Body of pancreas (tissue), 4 donors: ENCODE data around the gene S100A7. TPM values are rescaled to one million over a fixed set of nuclear protein-coding genes. Genes with fewer than 3 reads are reported as not detected.
"Not testable (repeated sequence)": the region's sequence is repeated elsewhere in the genome, so short reads cannot be mapped to it uniquely, and the experiment has no call there.

Source experiments
- ATAC-seq: fragments of 150-250 bp; one replicate; pipeline ENCODE4 v1.9.1; 2016
- DNase-seq, 4 donors: peaks; one replicate each; pipeline ENCODE4 v3.0.0-alpha.2; 2019
- H3K27ac ChIP-seq, 4 donors: fragments of 200-600 bp; sonication (generic); 1 replicate in 3 of 4; 2 replicates in 1 of 4; pipeline versions ENCODE4 v1.5.1 to v1.6.1; 2016 to 2019; ENCODE audit warnings: mild to moderate bottlenecking in 1 of 4, mixed read lengths in 1 of 4, moderate library complexity in 1 of 4
- H3K27me3 ChIP-seq, 2 donors: fragments of 200-600 bp; sonication (generic); one replicate each; pipeline ENCODE4 v1.6.0; 2016; ENCODE audit warnings: mild to moderate bottlenecking in 1 of 2
- H3K36me3 ChIP-seq, 2 donors: fragments of 200-600 bp; sonication (generic); replicated peaks in 1 of 2; 2 replicates each; pipeline ENCODE4 v1.5.1; 2016; ENCODE audit warnings: low read depth in 2 of 2; ENCODE audit not compliant: insufficient read depth in 1 of 2
- H3K4me1 ChIP-seq: fragments of 200-600 bp; sonication (generic); one replicate; pipeline ENCODE4 v1.6.0; 2016
- H3K4me3 ChIP-seq, 2 donors: fragments of 200-600 bp; sonication (generic); 1 replicate in 1 of 2; 2 replicates in 1 of 2; pipeline ENCODE4 v1.5.1; 2016 to 2019
- H3K9me3 ChIP-seq, 3 donors: fragments of 200-600 bp; sonication (generic); 1 replicate in 2 of 3; 2 replicates in 1 of 3; pipeline ENCODE4 v1.5.1; 2016
- CTCF ChIP-seq, 7 experiments: fragments of 450-650 bp in 4 of 7; fragments of 200-600 bp in 3 of 7; sonication (generic) in 3 of 7; IDR thresholded peaks; one replicate each; pipeline ENCODE4 v1.5.1; 2016 to 2019; ENCODE audit warnings: antibody characterized with exemption in 7 of 7
- POLR2A ChIP-seq, 3 donors: fragments of 450-650 bp; IDR thresholded peaks; one replicate each; pipeline ENCODE4 v1.6.1; 2016; ENCODE audit warnings: antibody characterized with exemption in 3 of 3, mild to moderate bottlenecking in 2 of 3
- WGBS, 2 donors: methylation state at CpG; one replicate each; pipeline ENCODE4 v1.1.5; 2017; 5-methylcytosine and 5-hydroxymethylcytosine counted together
- intact Hi-C: fragments of 100-400 bp; cut with DNase I; formaldehyde crosslinking; loops from one replicate; pipeline ENCODE4 v1.15.1; 2023
- total RNA-seq, 2 donors: library from RNA; depleted of rRNA; stranded (reverse); fragments of >200 nt; gene quantifications; one replicate each; pipeline ENCODE4 v1.1.0, GENCODE V29; 2016

S100A7 gene
- total RNA-seq, 2 donors from 2014 or later = not detected

- Histone ChIP-seq H3K36me3 (no peaks in the 10 kb centered on the region), H3K4me1 (no peaks in the 10 kb centered on the region), H3K27me3 (no peaks in the 10 kb centered on the region), H3K27ac (no peak overlapping the region), H3K4me3 (no peak overlapping the region), H3K9me3 (no peaks in the 10 kb centered on the region)
- intact Hi-C loops = no loop called here
- DNase-seq (no peak), ATAC-seq (no peak)
- TF ChIP-seq POLR2A (IDR thresholded peaks at IDR 0.05) = no peak
- TF ChIP-seq CTCF (IDR thresholded peaks at IDR 0.05) = no peak
- 36 to 54% methylated on average over 8 to 12 of the region's 12 CpGs for WGBS, 2 donors
Measured at GRCh38 chr1:153417136-153417888, 43.1 kb downstream of the S100A7 start.

GRCh38 chr1:153415850-153416570 is 44.4 kb downstream of the S100A7 start, which contains the start of gene S100A7A:
Gene S100A7A (plus strand): TSS chr1:153416520. CDS start chr1:153418083, 1,563 bp downstream.
- no peaks in the 10 kb centered on the region for H3K9me3 ChIP-seq
- TF ChIP-seq CTCF (IDR thresholded peaks at IDR 0.05) (no peak), POLR2A (IDR thresholded peaks at IDR 0.05) (no peak)
- H3K4me3 ChIP-seq = no peak within 1 kb of the TSS
- 48 to 54% methylated on average over 6 of the region's 6 CpGs for WGBS, 2 donors
- no peak for DNase-seq
- no peaks in the 10 kb centered on the region for H3K36me3 ChIP-seq
- intact Hi-C loops = no loop called here
- ATAC-seq = no peak
- no peaks in the 10 kb centered on the region for H3K4me1 ChIP-seq
- no peaks in the 10 kb centered on the region for H3K27me3 ChIP-seq
- H3K27ac ChIP-seq = no peak within 1 kb of the TSS

- ATAC-seq, H3K27me3 ChIP-seq, H3K36me3 ChIP-seq, H3K27ac ChIP-seq, H3K9me3 ChIP-seq, H3K4me1 ChIP-seq, DNase-seq, H3K4me3 ChIP-seq, intact Hi-C loops: not testable (repeated sequence)
Measured at GRCh38 chr1:153413961-153414360, 46.5 kb downstream of the S100A7 start.

Other genes with a start within 250 kb of the S100A7 start
- gene PRR9, start 243.1 kb downstream of the S100A7 start, total RNA-seq = not detected
- gene LORICRIN, start 201.0 kb downstream of the S100A7 start, total RNA-seq = not detected
- not detected for gene PGLYRP3, start 147.7 kb downstream of the S100A7 start, total RNA-seq
- gene PGLYRP4, start 111.8 kb downstream of the S100A7 start, total RNA-seq = not detected
- gene S100A9, start 102.8 kb downstream of the S100A7 start, total RNA-seq = 10 to 100 TPM; 19.5 to 43.2 TPM
- gene S100A12, start 85.0 kb downstream of the S100A7 start, total RNA-seq = not detected
- 1 to 10 TPM in 1 of 2 donors, not detected in 1; 1.8 TPM for gene S100A8, start 69.6 kb downstream of the S100A7 start, total RNA-seq
- not detected for gene S100A7A, start 44.1 kb downstream of the S100A7 start, total RNA-seq
- gene S100A6, start 75.3 kb upstream of the S100A7 start, total RNA-seq = 10 to 100 TPM; 54.7 to 58.9 TPM
- not detected for gene S100A5, start 80.3 kb upstream of the S100A7 start, total RNA-seq
- 10 to 100 TPM; 49.5 to 81.7 TPM for gene S100A4, start 85.2 kb upstream of the S100A7 start, total RNA-seq
- gene S100A3, start 88.6 kb upstream of the S100A7 start, total RNA-seq = not detected
- gene S100A2, start 105.2 kb upstream of the S100A7 start, total RNA-seq = not detected
- 10 to 100 TPM; 20.1 to 42.5 TPM for gene S100A16, start 152.5 kb upstream of the S100A7 start, total RNA-seq
- 10 to 100 TPM; 12.2 to 30.4 TPM for gene S100A14, start 155.7 kb upstream of the S100A7 start, total RNA-seq
- 10 to 100 TPM; 65.3 to 88.7 TPM for gene S100A13, start 166.9 kb upstream of the S100A7 start, total RNA-seq
- gene S100A1, start 167.8 kb upstream of the S100A7 start, total RNA-seq = 10 to 100 TPM in 1 of 2 donors, 1 to 10 TPM in 1; 7.3 to 57.0 TPM
- 10 to 100 TPM; 62.3 to 68.0 TPM for gene CHTOP, start 173.4 kb upstream of the S100A7 start, total RNA-seq
- gene SNAPIN, start 198.1 kb upstream of the S100A7 start, total RNA-seq = 10 to 100 TPM; 21.8 to 23.7 TPM
- gene ILF2, start 210.3 kb upstream of the S100A7 start, total RNA-seq = 10 to 100 TPM; 57.7 to 59.1 TPM
- 10 to 100 TPM; 11.7 to 16.5 TPM for gene NPR1, start 218.0 kb upstream of the S100A7 start, total RNA-seq